Keratinocyte (primary cell): ENCODE measurements around the gene LPA. TPM values are rescaled to one million over a fixed set of nuclear protein-coding genes. Genes with fewer than 3 reads are reported as not detected.

Experiments used
- DNase-seq: peaks from one replicate; pipeline ENCODE4 v3.0.0-alpha.2; 2011; ENCODE audit warnings: low read depth, missing footprints, low spot score
- FAIRE-seq: peaks from 2 replicates; lab custom pipeline; 2011; peaks lifted over from hg19 to GRCh38; lab: Jason Lieb, UNC
- H2AFZ ChIP-seq: 2 replicates; pipeline ENCODE4 v1.6.0; 2012; ENCODE audit warnings: low read length, control low read depth, inconsistent platforms; ENCODE audit not compliant: control insufficient read depth
- H3K27ac ChIP-seq: 2 replicates; pipeline ENCODE4 v1.5.1; 2011; ENCODE audit warnings: low read length; ENCODE audit not compliant: control insufficient read depth, insufficient read depth
- H3K27me3 ChIP-seq: 3 replicates; pipeline ENCODE4 v1.6.0; 2011; ENCODE audit warnings: low read length; ENCODE audit not compliant: control insufficient read depth, insufficient read depth; ENCODE audit errors: extremely low read depth
- H3K36me3 ChIP-seq, 2 experiments: 2 replicates in 1 of 2; 3 replicates in 1 of 2; pipeline ENCODE4 v1.5.1; 2011; ENCODE audit warnings: low read length in 2 of 2, mild to moderate bottlenecking in 1 of 2; ENCODE audit not compliant: control insufficient read depth in 2 of 2, insufficient read depth in 2 of 2; ENCODE audit errors: extremely low read depth in 1 of 2
- H3K4me1 ChIP-seq: 3 replicates; pipeline ENCODE4 v1.5.1; 2011; ENCODE audit warnings: low read length; ENCODE audit not compliant: control insufficient read depth, insufficient read depth; ENCODE audit errors: extremely low read depth
- H3K4me2 ChIP-seq: 3 replicates; pipeline ENCODE4 v1.6.0; 2011; ENCODE audit warnings: low read depth, low read length; ENCODE audit not compliant: control insufficient read depth, insufficient read depth; ENCODE audit errors: extremely low read depth
- H3K4me3 ChIP-seq, 3 experiments: fragments of 200-600 bp in 1 of 3; sonication (generic) in 1 of 3; 2 replicates in 2 of 3; 3 replicates in 1 of 3; pipeline ENCODE4 v1.5.1; 2011 to 2016; ENCODE audit warnings: low read length in 3 of 3, mild to moderate bottlenecking in 3 of 3, control low read depth in 2 of 3, inconsistent platforms in 1 of 3, low read depth in 1 of 3, mixed read lengths in 1 of 3, mixed run types in 1 of 3, moderate library complexity in 1 of 3; ENCODE audit not compliant: control insufficient read depth in 2 of 3, insufficient read depth in 2 of 3; ENCODE audit errors: extremely low read depth in 1 of 3
- H3K79me2 ChIP-seq: 2 replicates; pipeline ENCODE4 v1.6.0; 2012; ENCODE audit warnings: low read length; ENCODE audit not compliant: control insufficient read depth, insufficient read depth
- H3K9ac ChIP-seq: 3 replicates; pipeline ENCODE4 v1.6.0; 2011; ENCODE audit warnings: low read length; ENCODE audit not compliant: control insufficient read depth, insufficient read depth; ENCODE audit errors: extremely low read depth
- H3K9me1 ChIP-seq: 3 replicates; pipeline ENCODE4 v1.6.0; 2011; ENCODE audit warnings: low read length; ENCODE audit not compliant: control insufficient read depth, insufficient read depth; ENCODE audit errors: extremely low read depth
- H3K9me3 ChIP-seq: 2 replicates; pipeline ENCODE4 v1.5.1; 2012; ENCODE audit warnings: low read depth, low read length; ENCODE audit not compliant: control insufficient read depth
- H4K20me1 ChIP-seq: 3 replicates; pipeline ENCODE4 v1.6.0; 2011; ENCODE audit warnings: low read length; ENCODE audit not compliant: control insufficient read depth, insufficient read depth; ENCODE audit errors: extremely low read depth
- CTCF ChIP-seq, 3 experiments: IDR thresholded peaks in 1 of 3; conservative IDR thresholded peaks in 1 of 3; optimal IDR thresholded peaks in 1 of 3; 2 replicates in 2 of 3; 3 replicates in 1 of 3; pipeline versions ENCODE3 to v1.5.1; 2011; ENCODE audit warnings: low read length in 3 of 3, mild to moderate bottlenecking in 3 of 3, moderate library complexity in 2 of 3, control low read depth in 1 of 3, inconsistent platforms in 1 of 3; ENCODE audit not compliant: insufficient read depth in 2 of 3; ENCODE audit errors: extremely low read depth in 1 of 3
- EZH2 ChIP-seq: IDR thresholded peaks from one replicate; pipeline ENCODE4 v1.6.1; 2012; ENCODE audit warnings: inconsistent platforms, mild to moderate bottlenecking, low read length, moderate library complexity
- dilution Hi-C: fragments of 300-500 bp; cut with MboI; formaldehyde crosslinking; loops from one replicate; pipeline ENCODE4 v1.7.0; 2020; ENCODE audit warnings: low sequenced_read_pairs; ENCODE audit not compliant: extremely low pct_ligation_motif_present
- polyA plus RNA-seq, 5 experiments: library from polyadenylated mRNA; depleted of rRNA in 3 of 5; stranded (reverse) in 3 of 5; stranded (forward) in 1 of 5; unstranded in 1 of 5; fragments of >200 nt; gene quantifications; 1 replicate in 1 of 5; 2 replicates in 3 of 5; 3 replicates in 1 of 5; pipeline versions ENCODE4 v1.2.1 to v1.2.3, GENCODE V29; 2011 to 2012; ENCODE audit warnings: missing spikeins in 2 of 5, low read depth in 1 of 5, low replicate concordance in 1 of 5

LPA gene
- polyA plus RNA-seq, 1 donor (not counting 4 experiments of a cell fraction or from before 2014, with no cell fraction given) = not detected

DNA sequence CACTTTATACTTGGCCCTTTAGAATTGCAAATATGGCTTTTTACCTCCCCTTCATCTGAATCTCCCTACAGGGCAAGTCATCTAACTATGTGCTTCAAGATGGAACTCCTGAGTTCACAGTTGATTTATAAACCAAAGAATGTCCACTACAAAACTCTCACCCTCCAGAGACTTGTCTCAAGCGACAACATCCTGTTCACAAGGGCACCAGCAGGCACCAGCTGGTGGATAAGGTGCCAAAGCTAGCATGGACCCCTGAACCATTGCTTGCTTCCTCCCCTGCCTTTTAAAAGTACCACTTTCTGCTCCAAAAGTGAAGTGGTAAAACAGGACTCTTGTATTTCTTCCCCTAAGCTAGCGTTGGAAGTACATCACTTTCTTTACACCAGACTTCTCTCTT, 154.5 kb downstream of the LPA start:
- dilution Hi-C loops = no loop called here
- Histone ChIP-seq H3K9me1 (no peaks in the 10 kb centered on the region), H3K4me3 (no peak overlapping the region), H3K4me2 (no peak overlapping the region), H3K4me1 (no peaks in the 10 kb centered on the region), H3K79me2 (no peaks in the 10 kb centered on the region), H3K9ac (no peak overlapping the region), H2AFZ (no peak overlapping the region), H3K36me3 (no peaks in the 10 kb centered on the region), H3K27me3 (no peaks in the 10 kb centered on the region), H3K27ac (no peak overlapping the region), H3K9me3 (no peaks in the 10 kb centered on the region), H4K20me1 (no peaks in the 10 kb centered on the region)
- FAIRE-seq (no peak), DNase-seq (no peak)
- TF ChIP-seq EZH2 (no peak), CTCF (optimal IDR thresholded peaks at IDR 0.05 in 1 of 3, IDR thresholded peaks at IDR 0.05 in 1 of 3, conservative IDR thresholded peaks at IDR 0.05 in 1 of 3; ENCODE audit: extremely low read depth in 1 of 3, insufficient read depth in 2 of 3, low read length in 3 of 3) (no peak)

- H3K36me3 ChIP-seq = no peaks in the 10 kb centered on the region
- no peaks in the 10 kb centered on the region for H3K79me2 ChIP-seq
- H4K20me1 ChIP-seq = no peaks in the 10 kb centered on the region
- H3K4me3 ChIP-seq = no peak overlapping the region
- H3K27me3 ChIP-seq = no peaks in the 10 kb centered on the region
- H2AFZ ChIP-seq = no peak overlapping the region
- H3K9me3 ChIP-seq = no peaks in the 10 kb centered on the region
- H3K9ac ChIP-seq = no peak overlapping the region
- FAIRE-seq (no peak), DNase-seq (no peak)
- TF ChIP-seq EZH2 = no peak
- no peak for TF ChIP-seq CTCF (optimal IDR thresholded peaks at IDR 0.05 in 1 of 3, IDR thresholded peaks at IDR 0.05 in 1 of 3, conservative IDR thresholded peaks at IDR 0.05 in 1 of 3; ENCODE audit: extremely low read depth in 1 of 3, insufficient read depth in 2 of 3, low read length in 3 of 3)
- no peaks in the 10 kb centered on the region for H3K4me1 ChIP-seq
- H3K27ac ChIP-seq = no peak overlapping the region
- dilution Hi-C loops = no loop called here
- no peaks in the 10 kb centered on the region for H3K9me1 ChIP-seq
- no peak overlapping the region for H3K4me2 ChIP-seq
Observed at GRCh38 chr6:160508599-160508998, 155.5 kb downstream of the LPA start.
